OCI-LY7 (cell line): ENCODE results near the gene TMEM61.

Experiments
- CTCF ChIP-seq: fragments of 200-600 bp; sonication (generic); conservative IDR thresholded peaks from 2 replicates; pipeline ENCODE4 v1.5.1; 2014; ENCODE audit warnings: mild to moderate bottlenecking, antibody characterized with exemption, low read length, moderate library complexity, mixed read lengths
- EZH2phosphoT487 ChIP-seq: fragments of 200-600 bp; sonication (generic); IDR thresholded peaks from 2 replicates; pipeline ENCODE4 v1.6.1; 2018; ENCODE audit warnings: low read depth, borderline replicate concordance, mild to moderate bottlenecking, mixed run types, antibody characterized with exemption, low read length, moderate library complexity, mixed read lengths

- TF ChIP-seq CTCF (no peak), EZH2phosphoT487 (no peak)
Observed at GRCh38 chr1:54990916-54991315, 10.5 kb downstream of the TMEM61 start.
